Heart left ventricle (tissue), 13 donors: ENCODE measurements around the gene ITGA2.

Source experiments
- CTCF ChIP-seq, 12 donors: fragments of 200-600 bp; sonication (generic) in 4 of 12; IDR thresholded peaks; one replicate each; pipeline versions ENCODE4 v1.5.0 to v1.8.0; 2018 to 2022; ENCODE audit warnings: antibody characterized with exemption in 12 of 12, mild to moderate bottlenecking in 5 of 12
- POLR2A ChIP-seq, 2 donors: fragments of 450-650 bp; IDR thresholded peaks; one replicate each; pipeline ENCODE4 v1.6.1; 2017; ENCODE audit warnings: antibody characterized with exemption in 2 of 2, mild to moderate bottlenecking in 2 of 2, moderate library complexity in 2 of 2
- donor health status: ischemic (EF 13 %, LVEDD 7.1; RV severe dilation, severe dysfunction).
- donor health status: DM: no; HTN: yes; CAD: no.
- donor health status: DM: no; HTN: no; CAD: no.
- donor health status: ischemic (EF 25% LVEDD 6.9; RV normal size, moderate dysfunction).
- donor health status: ischemic (EF 25% LVEDD 5.7; RV mildly dilated, moderate dysfunction).
- donor health status: ischemic (EF 35%, LVEDD 5.7; RV mildly dilated, moderate dysfunction).
- donor health status: nonischemic (EF 11% LVEDD 7.7; RV severe dilation, severe dysfunction).
- donor health status: DM: yes; HTN: yes; CAD: no.
- donor health status: PGD.
- donor health status: ischemic (EF 29% LVEDD 5.4; RV normal size, mild dysfunction).
- donor health status: nonischemic (EF 23%, LVEDD 6.1; RV moderate dilation, normal function).

GRCh38 chr5:53080271-53080670 is 91.1 kb downstream of the ITGA2 start:
- no peak for TF ChIP-seq POLR2A (IDR thresholded peaks at IDR 0.05)
- no peak for TF ChIP-seq CTCF (IDR thresholded peaks at IDR 0.05)
